GM19324 (cell line): ENCODE results near the gene TM9SF4.
"Not testable (repeated sequence)": the region's sequence is repeated elsewhere in the genome, so short reads cannot be mapped to it uniquely, and the experiment has no call there.

Experiments used
- ATAC-seq: cut with Tn5 transposase; IDR thresholded peaks from one replicate; pipeline ENCODE4 v1.9.1; 2021; ENCODE audit warnings: mild to moderate bottlenecking, moderate library complexity; ENCODE audit not compliant: unreplicated experiment, low FRiP score

Gene TM9SF4

GRCh38 chr20:32184961-32185603 is 75.6 kb downstream of the TM9SF4 start:
- ATAC-seq = no peak

- no peak for ATAC-seq
Observed at GRCh38 chr20:32186506-32186905, 77.0 kb downstream of the TM9SF4 start.

DNA sequence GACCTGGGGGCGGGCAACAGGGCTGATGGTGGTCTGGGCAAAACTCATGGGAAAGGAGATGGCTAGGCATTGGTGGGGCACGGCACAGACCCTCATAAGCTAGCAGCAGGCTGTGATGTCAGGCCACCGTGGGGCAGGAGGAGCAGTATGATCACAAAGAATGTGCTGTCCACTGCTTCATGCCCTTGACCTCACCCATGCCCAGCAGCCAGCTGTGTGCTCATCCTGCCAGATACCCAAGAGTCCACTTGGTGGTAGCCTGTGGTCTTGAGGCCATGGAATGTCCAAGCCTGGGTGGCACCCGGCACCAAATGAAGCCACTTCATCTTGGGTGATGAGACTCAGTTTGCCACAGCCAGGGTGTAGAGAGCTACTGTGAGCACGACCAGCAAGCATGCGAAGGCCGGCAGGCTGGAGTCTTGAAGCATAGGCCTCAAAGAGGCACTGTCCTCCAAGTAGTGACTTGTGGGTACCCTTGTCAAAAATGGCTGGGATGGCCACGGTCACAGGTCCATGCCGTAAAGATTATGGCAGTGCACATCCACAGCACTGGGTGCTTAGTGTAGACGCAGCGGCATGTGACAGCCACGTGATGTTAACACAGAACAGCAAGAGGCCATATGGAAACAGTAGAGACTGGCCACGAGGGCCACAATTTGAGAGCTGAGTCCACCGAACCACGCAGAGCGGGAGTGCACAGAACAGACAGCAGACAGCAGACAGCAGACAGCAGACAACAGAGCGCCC is 79.0 kb downstream of the TM9SF4 start:
- no peak for ATAC-seq

- no peak for ATAC-seq
Observed at GRCh38 chr20:32189123-32189410, 79.6 kb downstream of the TM9SF4 start.

- no peak for ATAC-seq
Observed at GRCh38 chr20:32189691-32190615, 80.4 kb downstream of the TM9SF4 start.

GRCh38 chr20:32190616-32191415 is 81.3 kb downstream of the TM9SF4 start:
- no peak for ATAC-seq

GRCh38 chr20:32191422-32191821 is 81.9 kb downstream of the TM9SF4 start:
- no peak for ATAC-seq

DNA sequence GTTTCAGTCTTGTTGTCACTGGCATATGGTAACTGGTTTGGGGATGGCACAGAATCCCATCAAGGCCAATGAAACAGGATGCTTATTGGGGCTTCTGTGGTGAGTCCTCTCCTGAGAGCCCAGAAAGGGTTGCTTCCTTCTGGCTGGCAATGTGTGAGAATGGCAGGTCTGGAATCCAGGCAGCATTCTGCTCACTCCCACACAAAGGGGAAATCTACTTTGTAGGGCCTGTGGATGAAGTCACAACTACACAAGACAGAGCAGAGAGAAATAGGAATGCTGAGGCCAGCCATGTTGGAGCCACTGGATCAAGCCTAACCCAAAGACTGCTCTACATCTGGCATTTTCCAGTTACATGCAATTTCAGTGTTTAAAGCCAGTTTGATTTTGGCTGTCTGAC is 82.4 kb downstream of the TM9SF4 start:
- ATAC-seq = no peak

DNA sequence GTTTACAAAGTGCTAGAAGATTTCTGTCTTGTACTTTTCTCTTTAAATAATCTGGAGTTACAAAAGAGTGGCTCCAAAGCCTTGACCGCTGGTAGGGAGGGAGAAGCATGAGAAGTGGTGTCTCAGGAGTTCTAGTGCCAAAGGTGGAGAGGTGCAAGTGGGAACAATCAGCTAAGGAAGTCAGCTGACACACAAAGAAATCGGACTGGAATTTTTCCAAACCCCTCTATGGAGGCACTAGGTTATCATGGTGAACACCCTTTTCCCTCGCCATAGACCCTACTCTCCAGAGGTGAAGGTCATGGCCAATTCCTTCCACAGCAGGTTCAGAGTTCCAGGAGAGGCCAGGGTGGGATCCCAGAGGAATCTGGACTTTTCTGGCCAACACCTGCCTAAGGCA is 83.2 kb downstream of the TM9SF4 start:
- no peak for ATAC-seq

DNA sequence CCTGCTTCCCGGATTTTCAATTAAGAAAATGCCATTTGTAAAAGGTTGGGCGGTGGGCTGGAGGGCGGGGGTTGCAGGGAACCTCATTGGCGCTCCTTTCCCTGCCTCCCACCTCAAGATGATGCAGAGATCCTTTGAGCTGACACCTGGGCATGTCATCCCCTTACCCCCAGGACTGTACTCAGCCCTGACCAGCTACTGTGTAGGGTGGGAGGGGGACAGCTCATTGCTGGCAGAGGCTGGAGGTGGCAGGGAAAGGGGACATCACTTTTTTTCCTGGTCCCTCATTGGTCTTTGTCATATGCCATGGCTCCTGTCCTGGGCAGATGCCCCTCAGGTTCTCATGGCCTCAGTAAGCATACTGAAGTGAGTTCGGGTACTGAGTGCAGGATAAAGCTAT is 83.8 kb downstream of the TM9SF4 start:
- not testable (repeated sequence) for ATAC-seq

DNA sequence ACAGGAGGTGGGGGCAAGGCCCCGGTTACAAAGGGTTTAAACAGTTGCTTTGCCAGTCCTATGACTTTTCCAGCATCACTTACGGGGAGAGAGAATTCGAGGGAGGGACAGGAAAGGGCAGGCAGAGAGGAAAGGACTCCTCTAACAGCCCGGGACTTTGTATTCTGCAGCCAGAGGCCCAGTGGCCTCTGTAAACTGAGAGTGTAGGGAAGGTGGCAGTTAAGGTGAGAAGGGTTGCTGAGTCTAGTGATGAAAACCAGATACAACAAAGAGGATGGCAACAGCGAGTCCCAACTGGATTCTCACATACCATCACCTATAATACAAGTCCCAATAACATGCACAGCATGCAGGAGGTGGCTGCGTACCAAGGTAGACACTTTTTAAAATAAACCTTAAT is 84.5 kb downstream of the TM9SF4 start:
- no peak for ATAC-seq

DNA sequence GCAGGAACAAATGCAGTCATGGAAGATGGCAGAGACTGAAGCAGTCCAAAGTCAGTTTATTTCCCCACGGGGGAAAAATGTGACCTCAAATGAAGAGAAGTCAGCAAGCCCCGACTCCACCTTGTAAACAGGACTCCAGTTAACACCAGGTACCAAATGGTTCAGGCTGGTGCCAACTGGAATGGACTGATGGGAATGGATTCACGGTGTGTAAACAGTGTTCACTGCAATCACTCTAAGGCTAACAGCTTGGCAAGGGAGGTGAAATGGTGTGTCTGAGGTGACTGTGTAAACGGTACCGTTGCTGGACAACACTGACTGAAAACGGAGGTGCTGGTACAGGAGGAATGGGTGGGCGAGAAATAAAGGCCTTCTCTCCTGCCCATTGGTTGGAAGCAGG is 86.1 kb downstream of the TM9SF4 start:
- ATAC-seq = no peak

DNA sequence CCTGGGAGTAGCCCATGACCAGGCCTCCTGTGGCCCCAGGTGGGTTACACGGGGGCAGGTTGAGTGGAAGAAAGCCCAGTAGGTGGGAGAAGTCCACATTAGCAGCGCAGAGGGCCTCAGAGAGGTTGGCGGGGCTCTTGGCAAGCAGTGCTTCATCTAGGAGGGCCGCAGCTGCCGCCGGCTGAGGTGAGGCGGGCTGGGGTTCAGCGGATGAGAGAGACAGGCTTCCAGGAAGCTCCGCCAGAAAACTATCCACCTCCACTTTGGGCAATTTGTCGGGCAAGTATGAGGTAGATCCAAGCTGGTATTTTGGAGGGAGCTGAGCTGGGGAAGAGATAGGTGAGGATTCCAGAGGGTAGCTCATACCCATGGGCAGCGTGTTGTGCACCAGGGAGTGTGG is 87.1 kb downstream of the TM9SF4 start:
- ATAC-seq = not testable (repeated sequence)

DNA sequence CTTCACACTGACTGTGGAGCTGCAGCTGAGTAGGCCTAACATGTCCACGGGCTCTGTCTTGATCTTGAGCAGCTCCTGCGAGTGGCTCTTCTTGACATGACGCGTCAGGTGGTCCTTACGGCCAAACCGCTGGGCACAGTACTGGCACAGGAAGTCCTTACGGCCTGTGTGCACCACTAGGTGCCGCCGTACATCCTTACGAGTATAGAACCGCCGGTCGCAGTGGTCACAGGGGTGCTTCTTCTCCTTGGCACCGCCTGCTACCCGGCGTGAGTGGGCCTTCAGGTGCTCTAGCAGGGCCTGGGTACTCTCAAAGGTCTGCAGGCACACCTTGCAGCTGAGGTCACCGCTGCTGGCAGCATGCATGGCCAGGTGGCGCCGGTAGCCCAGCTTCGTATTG is 87.6 kb downstream of the TM9SF4 start:
- ATAC-seq = not testable (repeated sequence)

DNA sequence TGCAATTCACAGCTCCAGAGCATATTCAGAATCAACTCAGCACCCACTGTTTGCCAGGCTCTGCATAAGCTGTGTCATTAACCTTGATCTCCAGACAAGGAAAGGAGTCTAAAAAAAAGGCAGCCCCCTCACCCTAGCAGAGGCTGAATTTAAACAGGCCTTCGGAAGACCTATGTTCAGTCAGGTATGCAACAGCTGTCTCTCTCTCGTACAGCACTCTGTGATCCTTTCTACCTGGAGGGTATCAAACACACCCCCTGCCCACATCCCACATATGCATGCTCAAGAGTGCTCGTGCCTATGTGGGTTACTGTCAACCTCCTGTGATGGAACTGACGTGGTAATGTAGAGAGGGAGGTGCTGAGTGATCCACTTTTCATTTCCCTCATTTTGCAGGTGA is 89.5 kb downstream of the TM9SF4 start:
- no peak for ATAC-seq

GRCh38 chr20:32201296-32201976 is 91.9 kb downstream of the TM9SF4 start:
- ATAC-seq = no peak

GRCh38 chr20:32201977-32202363 is 92.5 kb downstream of the TM9SF4 start:
- ATAC-seq = no peak

- ATAC-seq = no peak
Observed at GRCh38 chr20:32203356-32204204, 94.1 kb downstream of the TM9SF4 start.
